Measurements from ENCODE around the gene ZBTB20.

ZBTB20 gene

GRCh38 chr3:114361391-114361790, 785.7 kb downstream of the ZBTB20 start:
- ChIA-PET POLR2A (no interaction called here), CTCF (interaction anchor here (0.9 to 4.6 kb wide), 5 partner anchors 8 to 807 kb away, joined by 3 to 52 read pairs (median 12); no protein-coding TSS in a partner anchor)
- no peak for DNase-seq (ENCODE audit: low read depth, low spot score)
- TF ChIP-seq CTCF (IDR thresholded peaks at IDR 0.05; ENCODE audit: insufficient read depth, low read length, missing control alignments): no peak
- no peak overlapping the region for H3K4me3 ChIP-seq (ENCODE audit: low read depth, low read length)

GRCh38 chr3:114356525-114356924, 790.6 kb downstream of the ZBTB20 start:
- TF ChIP-seq CTCF (IDR thresholded peaks at IDR 0.05; ENCODE audit: insufficient read depth, low read length, missing control alignments): no peak
- no peak overlapping the region for H3K4me3 ChIP-seq (ENCODE audit: low read depth, low read length)
- POLR2A ChIA-PET: interaction anchor here (0.6 kb wide), 1 partner anchor 17 kb away, joined by 3 read pairs; no protein-coding TSS in a partner anchor
- CTCF ChIA-PET: interaction anchor here (0.6 kb wide), 2 partner anchors 18 to 28 kb away, joined by 3 read pairs; no protein-coding TSS in a partner anchor
- no peak for DNase-seq (ENCODE audit: low read depth, low spot score)

GRCh38 chr3:114356066-114356465, 791.0 kb downstream of the ZBTB20 start:
- H3K4me3 ChIP-seq (ENCODE audit: low read depth, low read length): no peak overlapping the region
- DNase-seq (ENCODE audit: low read depth, low spot score): no peak
- ChIA-PET CTCF (interaction anchor here (0.6 kb wide), 1 partner anchor 17 kb away, joined by 3 read pairs; no protein-coding TSS in a partner anchor), POLR2A (no interaction called here)
- no peak for TF ChIP-seq CTCF (IDR thresholded peaks at IDR 0.05; ENCODE audit: insufficient read depth, low read length, missing control alignments)

- no peak overlapping the region for H3K4me3 ChIP-seq (ENCODE audit: low read depth, low read length)
- CTCF ChIA-PET: no interaction called here
- no peak for DNase-seq (ENCODE audit: low read depth, low spot score)
- POLR2A ChIA-PET: no interaction called here
- no peak for TF ChIP-seq CTCF (IDR thresholded peaks at IDR 0.05; ENCODE audit: insufficient read depth, low read length, missing control alignments)
These were observed 791.4 kb downstream of the ZBTB20 start for GRCh38 chr3:114355653-114356052.

- TF ChIP-seq CTCF (IDR thresholded peaks at IDR 0.05; ENCODE audit: insufficient read depth, low read length, missing control alignments): no peak
- ChIA-PET POLR2A (no interaction called here), CTCF (interaction anchor here (1.3 to 3.3 kb wide), 2 partner anchors 11 to 16 kb away, joined by 5 to 12 read pairs; no protein-coding TSS in a partner anchor)
- H3K4me3 ChIP-seq (ENCODE audit: low read depth, low read length): no peak overlapping the region
- DNase-seq (ENCODE audit: low read depth, low spot score): no peak
These were observed 795.3 kb downstream of the ZBTB20 start for GRCh38 chr3:114351822-114352145.

GRCh38 chr3:114351123-114351821, 795.8 kb downstream of the ZBTB20 start:
- ChIA-PET CTCF (interaction anchor here (1.3 to 3.3 kb wide), 2 partner anchors 12 to 16 kb away, joined by 5 to 12 read pairs; no protein-coding TSS in a partner anchor), POLR2A (no interaction called here)
- TF ChIP-seq CTCF (IDR thresholded peaks at IDR 0.05; ENCODE audit: insufficient read depth, low read length, missing control alignments): no peak
- no peak overlapping the region for H3K4me3 ChIP-seq (ENCODE audit: low read depth, low read length)
- no peak for DNase-seq (ENCODE audit: low read depth, low spot score)

Data from AG04449 (cell line).